Left forelimb (tissue), 1 donor: Measurements from ENCODE around the gene MRPS12.

Experiments
- DNase-seq: peaks from one replicate; pipeline ENCODE4 v3.0.0-alpha.2; 2018; ENCODE audit warnings: low spot score

MRPS12 gene

GRCh38 chr19:38911388-38912001, 19.2 kb upstream of the MRPS12 start:
- DNase-seq = no peak

GRCh38 chr19:38912600-38913514, 17.9 kb upstream of the MRPS12 start:
- no peak for DNase-seq

GRCh38 chr19:38913958-38914357, 16.8 kb upstream of the MRPS12 start:
- no peak for DNase-seq

- no peak for DNase-seq
These were observed 15.1 kb upstream of the MRPS12 start for GRCh38 chr19:38915329-38916321.

- no peak for DNase-seq
These were observed 13.2 kb upstream of the MRPS12 start for GRCh38 chr19:38917516-38917915.

GRCh38 chr19:38917921-38918491, 12.7 kb upstream of the MRPS12 start:
- DNase-seq = no peak

- DNase-seq = no peak
These were observed 12.2 kb upstream of the MRPS12 start for GRCh38 chr19:38918526-38918925.

GRCh38 chr19:38919837-38920601, 10.7 kb upstream of the MRPS12 start:
- DNase-seq = no peak

GRCh38 chr19:38920602-38921419, 9.9 kb upstream of the MRPS12 start:
- no peak for DNase-seq

GRCh38 chr19:38921420-38922274, 9.1 kb upstream of the MRPS12 start:
- no peak for DNase-seq

- no peak for DNase-seq
These were observed 8.3 kb upstream of the MRPS12 start for GRCh38 chr19:38922482-38922881.

- DNase-seq = no peak
These were observed 6.4 kb upstream of the MRPS12 start for GRCh38 chr19:38924388-38924787.

- no peak for DNase-seq
These were observed 2.2 kb upstream of the MRPS12 start for GRCh38 chr19:38928391-38929001.

GRCh38 chr19:38929929-38930775, 592 bp upstream of the MRPS12 start, which contains the start of gene SARS2:
Gene SARS2, minus strand, starts transcription at chr19:38930763. Its CDS starts 27 bp downstream, at chr19:38930736.
- peak; percentile 98 for DNase-seq

- no peak for DNase-seq
These were observed 713 bp downstream of the MRPS12 start for GRCh38 chr19:38931521-38931793.

- no peak for DNase-seq
These were observed 1.9 kb downstream of the MRPS12 start for GRCh38 chr19:38932425-38933179.

- no peak for DNase-seq
These were observed 2.8 kb downstream of the MRPS12 start for GRCh38 chr19:38933544-38933943.
